ENCODE measurements around the gene FAM3D.

FAM3D gene

GRCh38 chr3:58652624-58653023 lies 13.9 kb downstream of the FAM3D start:
- DNase-seq, result no peak

- DNase-seq, result no peak
Measured at GRCh38 chr3:58651276-58651675, 15.3 kb downstream of the FAM3D start.

- no peak for DNase-seq
Measured at GRCh38 chr3:58647381-58648141, 19.0 kb downstream of the FAM3D start.

GRCh38 chr3:58646503-58646902 lies 20.1 kb downstream of the FAM3D start:
- DNase-seq, result no peak

DNA sequence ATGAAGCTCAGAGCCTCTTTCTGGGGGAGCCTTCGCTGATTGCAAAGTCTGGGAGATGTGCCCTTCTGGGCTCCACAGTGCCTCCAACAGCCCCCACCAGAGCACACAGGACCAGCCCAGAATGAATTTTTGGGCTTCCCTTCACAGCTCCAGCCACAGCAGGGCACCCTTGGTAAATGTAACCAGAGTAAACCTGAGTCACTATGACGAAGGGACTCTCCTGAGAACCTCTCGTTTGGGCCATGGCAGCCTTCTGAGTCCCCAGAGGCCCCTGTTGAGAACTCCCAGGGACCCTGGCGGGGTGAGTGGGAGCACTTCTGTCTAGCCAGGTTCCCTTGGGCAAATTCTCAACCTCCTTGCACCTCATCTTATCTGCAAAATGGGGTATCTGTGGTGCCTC lies 20.8 kb downstream of the FAM3D start:
- no peak for DNase-seq

DNA sequence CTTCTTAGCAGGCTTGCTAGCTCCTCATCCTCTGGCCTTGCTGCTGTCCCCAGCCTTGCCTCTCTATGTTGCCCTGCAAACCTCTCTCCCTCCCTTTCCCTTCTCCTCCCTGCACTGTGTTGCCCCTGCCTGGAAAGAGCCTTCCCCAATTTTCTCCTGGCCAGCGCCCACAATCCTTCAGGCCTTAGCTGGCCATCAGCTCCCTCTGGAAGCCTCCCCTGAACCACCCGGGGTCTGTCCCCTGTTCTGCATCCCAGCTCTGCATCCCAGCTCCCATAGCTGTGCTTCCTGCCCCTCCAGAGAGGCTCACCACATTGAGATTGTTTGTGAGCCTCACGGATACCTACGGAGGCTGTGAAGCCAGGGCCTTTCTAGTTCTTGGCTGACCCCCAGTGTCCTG lies 23.7 kb downstream of the FAM3D start:
- DNase-seq, result no peak

DNA sequence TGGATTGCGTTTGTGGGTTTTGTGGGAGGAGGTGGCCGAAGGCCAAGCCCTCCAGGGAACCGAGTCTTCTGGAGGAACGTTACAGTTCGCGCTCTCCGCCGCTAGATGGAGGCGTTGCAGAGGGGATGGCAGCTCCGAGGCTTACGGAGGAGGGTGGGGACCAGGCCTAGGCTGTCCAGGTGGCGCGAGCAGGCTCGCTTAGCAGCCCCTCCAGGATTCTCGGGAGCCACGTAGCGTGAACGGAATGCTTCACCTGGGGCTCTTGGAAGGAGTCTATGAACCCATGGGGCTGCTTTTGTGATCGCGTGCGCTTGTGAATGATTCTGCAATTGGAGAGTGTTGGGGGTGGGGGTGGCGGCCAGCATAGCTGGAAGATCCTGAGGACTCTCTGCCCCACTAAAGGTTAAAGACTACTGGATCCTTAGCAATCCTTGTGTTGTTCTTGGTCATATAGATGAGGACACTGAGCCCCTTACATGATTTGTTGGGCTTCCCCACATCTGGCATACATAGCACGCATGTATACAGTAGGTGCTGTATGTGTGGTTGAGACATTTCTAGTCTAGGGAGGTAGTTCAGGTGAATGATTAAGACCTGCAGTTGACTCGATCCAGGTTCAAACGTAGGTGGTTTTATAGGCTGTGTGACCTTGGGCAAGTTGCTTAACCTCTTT lies 25.7 kb downstream of the FAM3D start:
- DNase-seq, result peak; percentile 43

DNA sequence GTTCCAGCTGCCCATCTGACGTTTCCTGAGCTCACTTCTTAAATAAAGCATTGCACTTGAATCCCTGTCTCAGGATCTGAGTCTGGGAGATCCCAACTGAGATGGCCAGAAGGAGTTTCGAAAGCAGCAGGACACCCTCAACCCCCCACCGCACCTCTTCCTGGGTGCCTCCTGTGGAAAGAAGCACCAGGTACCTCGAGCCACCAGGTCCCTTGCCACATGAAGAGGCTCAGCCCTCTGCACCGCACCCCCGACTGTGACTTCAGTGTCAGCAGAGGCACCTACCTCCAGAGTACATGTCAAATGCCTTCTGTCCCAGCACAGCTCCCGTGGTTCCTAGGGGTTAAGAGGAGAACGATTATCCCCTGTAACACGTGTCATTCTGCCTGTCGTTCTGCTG lies 26.7 kb downstream of the FAM3D start:
- DNase-seq, result no peak

DNA sequence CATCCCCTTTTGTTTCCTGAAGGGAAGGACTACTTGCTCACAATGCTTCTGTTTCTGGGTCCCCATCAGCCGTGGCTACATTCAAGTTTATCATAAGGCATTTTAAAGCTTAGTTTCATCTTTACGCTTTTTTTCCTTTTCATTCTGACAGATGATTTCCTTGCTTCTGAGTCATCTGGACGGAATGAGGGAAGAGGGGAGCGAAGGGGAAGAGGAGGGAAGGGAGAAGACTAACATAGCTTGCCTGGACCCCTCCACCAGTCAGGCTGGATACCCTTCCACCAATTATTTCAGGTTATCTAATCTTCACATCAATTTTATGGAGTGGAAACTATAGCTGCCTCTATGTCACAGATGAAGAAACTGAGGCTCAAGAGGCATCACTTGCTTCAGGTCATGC lies 27.6 kb downstream of the FAM3D start:
- DNase-seq, result no peak

DNA sequence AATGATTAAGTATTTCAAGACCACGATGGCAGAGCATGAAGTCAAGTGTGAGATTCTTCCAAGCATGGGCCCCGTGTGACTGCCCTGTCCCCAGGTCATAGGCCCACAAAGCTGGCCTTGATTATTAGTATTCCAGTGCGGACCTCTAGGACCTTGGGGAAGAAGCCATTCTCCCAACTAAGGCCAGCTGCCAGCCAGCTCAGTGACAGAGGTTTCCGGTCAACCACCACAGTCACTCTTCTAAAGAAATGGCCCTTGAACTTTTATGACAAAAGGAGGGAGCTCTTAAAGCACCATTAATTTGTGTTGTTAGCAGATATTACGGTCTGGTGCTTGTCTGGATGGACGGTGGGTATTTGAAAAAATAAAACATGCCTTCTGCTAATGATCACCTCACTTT lies 28.0 kb downstream of the FAM3D start:
- no peak for DNase-seq

- DNase-seq, result no peak
Measured at GRCh38 chr3:58637509-58637908, 29.1 kb downstream of the FAM3D start.

DNA sequence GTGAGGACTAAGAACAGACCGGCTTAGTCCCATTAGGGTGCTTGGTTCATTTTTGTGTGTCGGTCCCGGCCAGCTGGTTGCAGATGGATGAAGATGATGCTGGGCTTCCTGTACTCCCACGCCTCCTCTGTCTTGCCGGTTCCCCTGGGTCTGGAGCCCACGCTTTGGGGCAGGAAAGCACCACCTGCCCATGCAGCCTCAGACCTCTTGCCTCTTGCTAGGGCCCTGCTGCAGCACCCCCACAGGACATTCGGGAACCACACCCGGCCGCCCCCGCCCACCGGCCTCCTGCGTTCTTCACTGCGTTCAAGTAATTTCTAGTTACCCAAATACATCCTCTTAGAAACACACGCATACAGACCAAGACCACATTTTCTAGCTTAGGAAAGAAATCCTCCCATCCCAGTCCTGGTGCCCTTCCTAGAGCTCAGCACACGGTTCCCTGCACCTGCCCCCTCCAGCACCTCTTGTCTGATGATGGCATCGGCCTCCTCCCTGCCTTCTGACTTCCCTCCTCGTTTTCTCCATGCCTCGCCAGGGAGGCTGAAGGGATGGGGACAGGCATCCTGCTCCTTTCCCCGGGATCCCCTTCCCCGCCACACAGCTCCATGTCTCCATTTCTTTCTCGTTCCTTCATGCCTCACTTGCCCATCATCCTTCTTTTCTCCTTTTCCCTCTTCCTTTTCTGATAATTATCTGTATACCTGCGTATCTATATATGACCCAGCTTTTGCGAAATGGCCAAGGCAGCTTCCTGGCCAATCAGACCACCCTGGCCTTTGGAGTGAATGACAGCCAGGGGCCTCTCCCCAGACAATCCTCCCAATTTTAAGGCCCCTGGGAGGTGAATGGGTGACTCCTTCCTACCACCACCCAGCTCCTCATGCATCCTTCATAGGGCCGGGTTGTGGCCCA lies 30.9 kb downstream of the FAM3D start:
- DNase-seq, result no peak

- DNase-seq, result no peak
Measured at GRCh38 chr3:58633157-58633865, 33.3 kb downstream of the FAM3D start.

- DNase-seq, result no peak
Measured at GRCh38 chr3:58631742-58632141, 34.8 kb downstream of the FAM3D start.

GRCh38 chr3:58630710-58631092 lies 35.9 kb downstream of the FAM3D start:
- DNase-seq, result no peak

- DNase-seq, result peak; percentile 60
Measured at GRCh38 chr3:58630076-58630709, 36.4 kb downstream of the FAM3D start.

GRCh38 chr3:58629629-58630028 lies 36.9 kb downstream of the FAM3D start:
- DNase-seq, result no peak

DNA sequence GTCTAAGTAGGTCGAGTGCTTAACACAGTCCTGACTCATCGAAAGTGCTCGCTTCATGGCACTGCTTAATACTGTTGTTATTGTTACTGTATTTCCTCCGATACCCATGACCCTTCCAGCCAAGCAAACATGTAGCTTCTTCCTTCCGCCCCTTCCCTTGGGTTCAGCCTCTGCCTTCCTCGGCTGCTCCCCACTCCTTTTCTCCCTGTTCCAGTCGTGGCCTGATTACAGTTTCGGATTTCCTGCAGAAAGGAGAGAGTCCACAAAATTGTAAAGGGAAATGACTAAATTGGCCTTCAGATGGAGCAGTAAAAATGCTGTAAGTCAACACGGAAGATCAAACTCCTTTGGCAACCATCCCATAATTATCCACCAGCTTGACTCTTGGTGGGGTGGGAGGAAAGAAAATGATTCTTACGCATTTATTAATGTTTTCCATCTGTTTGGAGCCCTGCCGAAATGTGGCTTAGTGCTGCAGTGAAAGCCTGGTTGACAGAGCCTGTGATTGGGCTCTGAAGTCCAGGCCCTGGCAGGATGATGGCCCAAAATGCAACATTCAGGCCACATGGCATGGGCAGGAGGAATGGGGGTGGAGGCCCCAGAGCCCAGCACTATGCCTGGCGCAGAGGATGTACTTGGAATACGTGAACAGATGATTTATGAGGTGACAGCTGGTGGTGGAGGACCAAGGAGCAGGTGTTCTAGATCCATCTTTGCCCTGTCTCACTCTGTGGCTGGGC lies 37.6 kb downstream of the FAM3D start:
- DNase-seq, result no peak

GRCh38 chr3:58627941-58628340 lies 38.6 kb downstream of the FAM3D start:
- DNase-seq, result no peak

GRCh38 chr3:58627570-58627885 lies 39.0 kb downstream of the FAM3D start:
- no peak for DNase-seq

GRCh38 chr3:58626841-58627569 lies 39.6 kb downstream of the FAM3D start:
- DNase-seq, result no peak

Measured in activated naive CD4-positive, alpha-beta T cell treated with Interleukin-2 at 50 U/mL for 16 hours (primary cell).